HG03025 (cell line): ENCODE results near the gene PCCA.

ENCODE experiments used
- ATAC-seq: cut with Tn5 transposase; IDR thresholded peaks from one replicate; pipeline ENCODE4 v1.9.1; 2021; ENCODE audit warnings: mild to moderate bottlenecking, moderate library complexity; ENCODE audit not compliant: unreplicated experiment, low FRiP score

PCCA gene

DNA sequence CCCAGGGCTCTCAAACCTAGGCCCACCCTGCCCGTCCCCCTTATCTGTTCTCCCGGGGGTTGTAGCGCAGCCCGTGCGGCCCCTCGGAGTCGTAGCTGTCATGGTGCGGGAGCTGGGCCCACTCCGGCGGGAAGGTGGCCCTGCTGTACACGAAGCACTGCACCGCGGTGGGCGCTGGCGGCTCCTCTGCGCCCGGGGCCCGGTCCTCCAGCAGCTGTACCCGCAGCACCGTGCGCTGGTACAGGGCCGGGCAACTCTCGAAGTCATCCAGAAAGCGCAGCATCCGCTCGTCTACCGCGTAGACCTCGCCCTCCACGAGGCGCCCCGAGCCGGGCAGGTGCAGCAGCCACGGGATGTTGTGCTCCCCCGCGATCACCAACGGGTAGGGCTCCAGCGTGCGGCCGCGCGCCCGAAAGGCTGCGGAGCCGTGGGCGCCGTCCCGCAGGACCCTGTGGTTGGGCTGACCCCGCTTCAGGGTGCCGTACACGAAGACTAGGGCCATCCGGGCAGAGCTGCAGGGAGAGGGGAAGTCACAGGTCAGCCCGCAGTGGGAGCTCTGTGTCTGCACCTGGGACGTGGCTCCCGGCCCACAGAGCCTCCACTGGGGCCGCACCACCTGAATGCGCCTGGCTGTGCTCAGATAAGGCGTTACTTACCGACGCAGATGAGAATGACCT is 443.3 kb downstream of the PCCA start:
- ATAC-seq: no peak

DNA sequence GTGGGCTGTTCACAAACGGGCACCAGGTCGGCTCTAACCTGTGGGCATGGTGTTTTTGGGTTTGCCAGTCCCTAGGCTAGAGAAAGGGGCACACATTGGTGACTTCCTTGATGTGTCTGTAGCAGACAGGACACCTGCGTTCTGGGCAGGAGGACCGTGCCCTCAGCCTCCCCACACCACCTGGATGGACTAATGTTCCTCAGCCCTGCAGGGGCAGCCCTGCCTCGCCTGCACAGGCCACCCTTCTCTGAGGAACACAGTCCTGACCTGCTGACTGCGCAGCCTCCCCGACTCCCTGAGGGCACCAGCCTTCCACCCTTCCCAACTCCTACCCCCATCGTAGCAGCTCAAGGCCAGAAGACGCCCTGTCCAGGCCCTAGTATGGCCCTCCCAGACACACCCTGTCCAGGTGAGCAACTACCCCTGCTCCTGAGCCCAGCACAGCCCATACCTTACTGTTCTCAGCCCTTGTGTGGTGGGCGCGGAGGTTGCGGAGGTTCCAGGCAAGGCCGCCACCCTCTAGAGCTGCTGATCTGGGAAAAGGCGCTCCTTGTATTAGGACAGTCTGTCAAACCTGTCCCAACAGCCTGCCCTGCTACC is 444.0 kb downstream of the PCCA start:
- no peak for ATAC-seq

DNA sequence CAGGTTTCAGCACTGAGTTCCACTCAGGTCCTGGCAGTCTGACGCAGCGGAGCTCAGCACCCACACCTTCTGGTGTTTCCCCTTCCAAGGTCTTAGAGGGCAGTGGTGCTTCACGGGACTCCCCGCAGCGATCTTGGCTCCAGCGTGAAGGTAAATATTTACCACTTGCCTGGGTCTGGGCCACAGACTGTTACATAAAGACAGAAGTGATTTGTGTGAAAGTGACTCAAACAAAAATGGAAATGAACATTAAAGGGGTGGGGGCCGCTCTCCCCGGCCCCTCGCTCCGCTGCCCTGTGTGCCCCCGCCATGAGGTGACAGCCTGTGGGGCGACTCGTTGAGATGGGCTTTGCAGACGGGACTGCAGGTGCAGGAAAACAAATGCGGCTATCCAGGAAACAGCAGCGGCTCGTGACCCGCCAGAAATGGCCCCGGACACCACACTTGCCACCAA is 444.7 kb downstream of the PCCA start:
- no peak for ATAC-seq

DNA sequence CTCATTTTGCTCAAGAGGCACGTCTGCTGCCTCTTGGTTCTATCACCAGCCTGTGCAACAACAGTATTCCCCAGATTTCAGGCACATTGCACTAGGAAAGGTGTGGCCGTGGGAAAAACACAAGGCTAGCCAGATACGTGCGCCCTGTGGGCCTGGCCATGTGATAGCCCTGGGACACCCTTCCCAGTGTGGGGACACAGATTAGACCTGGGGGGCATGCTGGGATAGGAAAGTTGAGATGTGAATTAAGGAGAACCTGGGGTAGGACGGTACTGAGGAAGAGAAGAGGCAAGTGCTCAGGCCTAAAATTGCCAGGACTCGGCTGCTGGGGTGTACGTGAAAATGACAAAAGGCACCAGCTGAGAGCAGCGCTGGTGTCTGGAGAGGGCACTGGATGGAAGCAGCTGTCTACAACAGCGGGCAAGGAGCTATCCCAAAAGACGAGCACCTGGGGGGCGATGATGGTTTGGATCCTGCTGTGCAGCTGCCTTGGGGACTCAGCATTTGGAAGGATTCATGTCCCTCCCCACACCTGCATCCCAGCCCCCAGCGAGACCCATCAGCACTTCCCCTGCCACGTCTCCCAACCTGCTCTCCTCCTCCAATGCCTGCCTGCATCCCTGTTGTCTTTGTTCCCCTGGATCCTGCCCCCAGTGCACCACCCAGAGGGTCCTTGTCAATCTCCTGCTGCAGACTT is 445.4 kb downstream of the PCCA start:
- no peak for ATAC-seq

DNA sequence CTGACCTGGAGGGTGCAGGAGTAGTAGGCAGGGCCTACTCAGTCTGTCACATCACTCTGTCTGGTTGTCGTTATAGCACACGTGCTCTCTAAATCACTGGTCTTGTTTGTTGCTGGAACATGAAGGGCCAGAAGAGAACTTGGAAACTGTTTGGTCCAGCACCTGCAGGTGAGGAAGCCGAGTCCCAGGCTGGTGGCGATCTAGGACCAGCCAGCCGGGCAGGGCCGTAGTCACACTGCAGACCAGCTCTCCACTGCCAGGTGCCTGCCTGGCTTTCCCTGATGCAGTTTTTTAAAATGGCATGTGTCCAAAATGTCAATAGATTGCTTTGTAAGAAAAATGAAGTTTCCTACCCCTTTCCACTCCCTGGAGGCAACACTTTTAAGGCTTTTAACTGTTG is 446.0 kb downstream of the PCCA start:
- no peak for ATAC-seq

DNA sequence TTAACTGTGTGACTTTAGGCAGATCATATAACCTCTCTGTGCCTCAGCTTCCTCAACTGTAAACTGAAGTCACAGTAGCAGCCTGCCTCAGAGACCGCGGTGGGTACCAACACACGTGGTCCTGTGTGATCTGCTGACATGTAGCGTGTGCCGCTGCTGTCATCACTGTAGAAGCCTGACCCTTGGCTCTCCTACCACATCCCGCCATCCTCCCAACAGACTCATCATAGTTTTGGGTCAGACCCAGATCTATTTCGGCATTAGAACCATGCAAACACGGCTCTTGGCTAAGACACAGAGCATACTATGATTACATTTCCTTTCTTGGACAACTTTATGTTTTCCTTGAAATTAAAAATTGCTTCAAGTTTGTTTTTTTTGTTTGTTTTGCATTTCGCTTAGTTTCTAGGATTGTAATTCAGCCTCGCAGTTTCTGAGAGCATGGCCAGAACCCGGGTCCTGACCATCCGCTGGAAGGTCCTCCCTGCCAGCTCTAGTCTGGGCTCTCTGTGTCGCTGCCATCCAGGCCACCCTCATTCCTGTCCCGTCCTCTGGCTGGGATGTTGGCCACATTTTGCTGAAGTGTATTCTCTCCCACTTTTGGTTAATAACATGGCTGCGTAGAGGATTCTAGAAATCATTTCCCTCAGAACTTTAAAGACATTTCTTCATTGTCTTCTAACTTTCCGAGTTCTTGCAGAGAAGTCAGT is 446.7 kb downstream of the PCCA start:
- ATAC-seq: no peak

DNA sequence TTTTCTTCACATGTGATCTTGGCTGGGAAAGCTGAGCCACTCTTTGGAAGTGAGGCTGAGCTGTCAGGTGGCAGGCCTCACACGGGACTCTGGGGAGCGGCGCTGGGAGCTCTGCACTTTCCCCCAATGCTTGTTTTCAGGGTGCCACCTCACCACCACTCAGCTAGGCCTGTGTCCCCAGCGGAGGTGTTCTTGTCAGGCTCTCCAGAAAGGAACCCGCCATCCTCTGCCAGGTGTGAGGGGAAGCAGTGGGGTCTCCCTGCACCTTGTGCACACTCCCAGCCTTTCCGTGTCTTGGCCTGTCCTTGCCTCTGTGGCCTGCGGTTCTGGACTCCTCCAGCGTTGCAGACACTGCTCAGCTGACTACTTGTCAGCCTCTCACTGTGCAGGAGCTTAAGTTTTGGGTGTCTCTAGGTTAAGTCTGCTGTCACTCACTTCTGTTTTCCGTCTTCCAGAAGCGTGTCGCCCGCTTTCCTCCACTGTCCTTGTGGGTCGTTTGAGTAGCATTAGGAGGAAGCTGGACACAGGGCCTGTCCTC is 447.8 kb downstream of the PCCA start:
- no peak for ATAC-seq

DNA sequence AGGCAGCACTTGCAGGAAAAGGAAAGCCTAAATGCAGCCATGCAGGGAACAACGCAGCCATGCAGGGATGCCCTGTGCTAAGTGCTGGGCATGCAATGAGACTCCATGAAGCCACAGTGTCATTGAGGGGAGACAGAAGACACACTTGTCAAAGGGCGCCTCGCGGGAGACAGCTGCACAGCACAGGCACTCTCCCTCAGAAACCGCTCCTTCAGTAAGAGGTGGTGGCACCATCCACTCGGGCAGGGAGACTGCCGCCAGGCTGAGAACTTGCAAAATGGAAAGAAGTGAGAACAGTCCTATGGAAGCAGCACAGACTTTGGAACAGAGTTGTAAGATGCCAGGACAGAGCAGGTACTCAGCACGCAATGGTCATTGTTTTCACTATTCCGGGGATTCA is 448.6 kb downstream of the PCCA start:
- no peak for ATAC-seq

DNA sequence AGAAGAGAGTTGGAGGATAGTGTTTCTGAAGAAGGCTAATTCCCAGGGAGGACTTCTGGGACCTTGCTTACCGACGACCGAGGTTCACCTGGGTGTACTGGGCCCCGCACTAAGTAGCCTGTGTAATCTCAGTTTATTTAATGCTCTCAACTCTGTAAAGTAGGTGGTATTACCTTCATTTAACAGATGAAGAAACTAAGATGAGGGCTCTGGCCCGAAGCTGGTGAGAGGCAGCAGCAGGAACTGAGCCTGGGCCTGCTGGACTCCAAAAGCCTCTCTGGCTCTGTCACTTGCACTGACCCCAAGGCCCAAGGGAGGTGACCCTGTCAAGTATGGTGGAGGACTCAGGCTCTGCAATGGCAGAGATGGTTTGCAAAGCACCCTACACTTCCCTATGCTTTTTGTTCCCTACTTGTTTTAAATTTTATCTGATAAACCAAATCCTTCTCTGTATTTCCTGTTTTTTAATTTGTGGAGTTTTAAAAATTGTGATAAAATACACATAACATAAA is 449.1 kb downstream of the PCCA start:
- no peak for ATAC-seq

DNA sequence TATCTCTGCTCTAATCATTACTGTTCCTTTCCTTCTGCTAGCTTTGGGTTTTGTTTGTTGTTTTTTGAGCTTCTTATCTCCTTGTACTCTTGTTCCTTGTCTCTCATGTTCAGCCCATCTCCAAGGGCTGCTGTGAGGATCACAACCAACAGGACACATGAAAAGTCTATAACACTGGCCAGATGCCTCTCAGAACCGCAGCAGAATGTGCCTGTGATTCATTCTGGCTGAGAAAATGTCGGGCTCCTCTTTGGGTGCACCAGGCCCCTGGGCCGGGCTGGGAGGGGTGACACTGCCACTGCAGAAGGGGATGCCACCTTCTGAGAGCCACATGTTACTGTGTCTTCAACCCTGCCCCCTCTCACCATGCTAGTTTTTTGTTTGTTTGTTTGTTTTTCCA is 451.7 kb downstream of the PCCA start:
- ATAC-seq: no peak

DNA sequence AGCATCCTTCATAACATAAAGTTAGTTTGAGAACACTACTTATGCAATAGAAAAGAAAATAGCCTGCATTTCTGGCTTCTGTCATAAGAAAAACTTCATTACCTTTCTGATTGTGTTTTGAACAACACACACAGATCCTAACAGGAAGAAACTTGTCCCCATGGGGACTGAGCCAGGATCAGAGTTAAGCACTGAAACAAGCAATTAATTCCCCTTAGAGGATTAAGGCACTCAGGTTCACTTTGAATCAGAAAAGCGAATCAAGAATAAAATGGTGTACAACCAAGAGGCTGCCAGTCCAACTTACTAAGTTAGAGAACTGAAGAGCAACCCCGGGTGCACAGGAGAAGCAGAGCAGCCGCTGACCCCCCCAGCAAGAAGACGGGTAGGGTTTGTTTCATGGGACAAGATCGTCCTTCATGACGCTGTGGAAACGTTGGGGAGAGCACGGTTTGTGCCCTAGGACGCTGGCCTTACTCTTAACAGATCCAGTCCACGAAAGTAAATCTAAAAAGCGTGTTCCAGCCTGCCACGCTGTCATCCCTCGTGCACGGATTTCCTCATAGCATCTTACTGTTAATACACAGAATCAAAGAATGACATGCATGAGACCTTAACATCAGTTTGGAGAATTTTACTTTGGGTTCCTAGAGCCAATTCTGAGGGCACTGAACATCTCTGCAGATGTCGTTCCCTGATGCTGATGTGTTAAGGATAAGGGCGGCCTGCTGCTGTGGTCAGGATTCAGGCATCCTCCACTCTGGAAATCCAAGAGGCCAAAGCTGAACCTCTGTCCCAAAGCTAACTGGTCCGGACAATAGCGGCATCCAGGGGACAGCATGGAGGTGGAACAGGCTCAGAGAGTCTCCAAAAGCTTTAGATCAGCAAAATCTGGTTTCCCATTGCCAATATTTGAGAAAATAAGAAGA is 453.3 kb downstream of the PCCA start:
- ATAC-seq: no peak

DNA sequence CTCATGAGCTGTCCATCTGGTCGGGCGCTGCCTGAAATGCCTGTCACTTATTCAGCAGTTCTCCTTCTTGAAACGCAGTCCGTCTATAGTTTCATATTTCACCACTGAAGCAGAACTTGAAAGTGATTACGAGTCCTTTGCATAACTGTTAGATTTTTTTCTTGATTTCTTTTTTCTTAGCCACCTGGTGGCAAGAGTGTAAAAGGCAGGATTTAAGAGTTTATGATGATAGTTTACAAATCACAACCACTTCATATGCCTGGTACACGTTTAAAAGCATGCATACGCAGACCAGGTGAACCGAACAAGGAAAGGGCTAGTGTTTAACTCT is 453.9 kb downstream of the PCCA start:
- ATAC-seq: peak; percentile 92

DNA sequence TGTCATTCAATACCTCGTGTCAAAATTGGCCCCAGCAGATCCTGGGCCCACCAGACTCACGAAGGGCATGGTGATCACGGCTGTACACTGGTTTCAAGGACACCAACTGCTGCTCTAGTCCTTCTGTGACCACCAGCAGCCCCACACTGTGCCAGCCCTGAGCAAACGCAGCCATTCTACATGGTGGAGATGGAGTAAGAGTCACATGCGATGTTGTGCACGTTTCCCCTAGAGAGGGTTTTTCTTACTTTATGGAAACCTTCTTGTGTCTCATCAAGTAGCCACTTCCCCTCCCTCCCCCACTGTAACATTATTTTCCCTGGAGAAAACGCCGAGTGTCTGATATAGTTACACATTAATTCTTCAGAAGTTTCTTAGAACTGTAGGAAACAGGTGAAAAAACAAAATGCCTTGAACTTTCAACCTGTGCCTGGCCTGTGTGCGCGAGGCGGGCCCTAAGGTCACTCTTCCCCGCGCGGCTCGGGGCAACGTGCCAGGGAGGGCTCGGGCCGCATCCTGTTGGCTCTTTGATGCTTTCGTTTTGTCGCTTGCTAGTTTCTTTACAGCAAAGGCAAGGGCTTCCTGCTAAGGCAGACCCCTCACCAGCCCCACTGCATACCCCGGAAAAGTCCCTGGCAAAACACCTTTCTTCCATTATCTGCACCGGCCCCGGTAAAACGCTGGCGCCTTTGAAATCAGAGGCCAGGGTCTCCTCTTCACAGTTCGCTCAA is 455.1 kb downstream of the PCCA start:
- no peak for ATAC-seq

DNA sequence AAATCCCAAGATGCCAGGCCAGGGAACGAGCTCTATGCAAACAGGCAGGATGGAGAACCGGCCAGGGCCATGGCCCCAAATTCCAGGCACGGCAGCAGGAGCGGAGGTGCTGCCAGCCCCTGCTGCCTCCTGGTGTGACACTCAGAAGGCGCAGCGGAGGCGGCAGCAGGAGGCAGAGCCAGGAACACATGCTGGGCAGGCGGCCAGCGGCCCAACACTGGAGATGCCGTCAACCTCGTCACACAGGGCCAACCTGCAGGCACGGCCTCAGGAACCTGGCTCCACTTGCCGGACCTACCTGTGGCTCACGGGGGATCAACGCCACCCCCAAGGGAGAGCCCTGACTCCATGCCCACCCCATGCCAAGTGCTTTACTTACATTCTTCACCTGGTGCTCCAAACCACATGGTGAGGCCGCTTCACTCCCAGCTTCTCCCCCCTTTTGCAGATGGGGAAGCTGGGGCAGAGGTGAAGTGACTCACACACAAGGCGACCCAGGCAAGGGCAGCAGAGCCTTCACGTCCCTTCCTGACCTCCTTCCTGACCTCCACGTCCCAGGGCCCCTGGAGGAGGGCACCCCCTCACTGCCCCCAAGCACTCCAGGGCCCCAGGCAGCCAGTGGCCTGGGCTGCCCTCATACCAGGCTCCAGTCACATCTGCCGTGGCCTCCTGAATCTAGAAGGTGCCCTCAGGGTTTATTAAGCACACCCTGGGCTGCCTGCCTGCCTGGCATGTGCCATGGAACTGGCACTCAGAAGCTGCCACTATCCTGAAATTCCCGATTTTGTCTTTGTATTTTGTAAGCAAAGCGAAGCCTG is 456.2 kb downstream of the PCCA start:
- no peak for ATAC-seq

DNA sequence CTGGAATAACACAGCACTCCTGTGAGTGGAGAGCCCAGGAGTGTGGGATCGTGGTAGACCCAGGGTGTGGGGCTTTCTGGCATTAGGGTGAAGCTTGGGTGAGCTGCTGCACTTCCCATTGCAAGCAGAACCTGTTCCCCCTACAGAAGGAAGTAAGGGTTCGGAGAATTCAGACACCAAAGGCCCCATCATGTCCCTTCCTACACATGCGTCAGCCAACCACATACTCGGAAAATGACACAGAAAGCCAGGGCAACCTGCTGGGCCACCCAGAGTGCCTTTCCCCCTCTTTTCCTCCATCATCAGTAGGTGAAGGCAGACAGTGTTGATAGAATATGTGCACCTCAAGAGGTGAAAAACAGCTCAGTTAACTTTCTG is 456.8 kb downstream of the PCCA start:
- no peak for ATAC-seq

DNA sequence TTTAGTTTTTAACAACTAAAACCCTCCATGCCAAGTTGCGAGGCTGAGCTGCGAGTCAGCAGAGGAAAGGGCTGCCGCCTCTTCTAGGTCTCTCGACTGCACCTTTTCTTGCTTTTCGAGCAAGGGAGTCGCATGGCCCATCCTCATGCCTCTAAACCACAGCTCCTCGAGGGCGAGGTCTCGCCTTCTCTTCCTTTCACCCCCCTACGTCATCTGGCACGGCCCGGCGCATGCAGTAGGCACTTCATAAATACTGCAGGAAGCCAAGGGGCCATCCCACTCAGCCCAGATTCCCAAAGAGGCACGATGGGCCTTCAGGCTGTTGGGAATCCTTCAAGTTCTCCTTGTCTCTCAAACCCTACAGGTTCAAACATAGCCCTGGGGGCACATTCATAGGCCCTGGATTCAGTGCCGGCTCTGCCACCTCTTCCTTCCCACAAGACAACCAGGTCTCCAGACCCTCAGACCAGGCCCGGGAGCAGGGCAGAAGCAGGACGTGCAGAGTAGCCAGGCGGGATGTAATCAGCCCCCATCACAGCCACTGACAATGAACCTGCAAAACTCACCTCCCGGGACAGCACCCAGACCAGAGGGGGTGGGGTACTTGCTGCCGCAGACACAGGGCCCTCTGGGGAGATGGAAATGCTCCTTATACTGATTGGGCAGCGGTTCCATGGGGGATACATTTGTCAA is 458.0 kb downstream of the PCCA start:
- no peak for ATAC-seq

DNA sequence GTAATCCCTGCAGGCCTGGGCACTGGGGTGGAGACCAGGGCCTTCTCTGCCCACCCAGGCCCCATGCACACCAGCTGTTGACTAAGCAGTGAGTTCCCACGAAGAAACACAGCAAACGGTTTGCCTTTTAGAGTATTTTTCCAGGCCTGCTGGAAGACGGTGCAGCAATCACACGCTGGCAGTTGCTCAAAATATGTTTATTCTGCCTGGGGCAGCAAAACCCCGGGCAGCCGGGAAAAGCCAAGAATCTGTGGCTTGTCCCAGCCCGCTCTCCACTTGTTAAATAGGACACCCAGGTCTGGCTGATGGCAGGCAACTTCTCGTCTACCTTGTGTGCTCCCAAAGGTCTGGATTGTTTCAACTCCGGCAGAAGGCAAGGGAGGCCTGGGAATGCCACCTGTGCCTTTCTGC is 458.9 kb downstream of the PCCA start:
- ATAC-seq: no peak

DNA sequence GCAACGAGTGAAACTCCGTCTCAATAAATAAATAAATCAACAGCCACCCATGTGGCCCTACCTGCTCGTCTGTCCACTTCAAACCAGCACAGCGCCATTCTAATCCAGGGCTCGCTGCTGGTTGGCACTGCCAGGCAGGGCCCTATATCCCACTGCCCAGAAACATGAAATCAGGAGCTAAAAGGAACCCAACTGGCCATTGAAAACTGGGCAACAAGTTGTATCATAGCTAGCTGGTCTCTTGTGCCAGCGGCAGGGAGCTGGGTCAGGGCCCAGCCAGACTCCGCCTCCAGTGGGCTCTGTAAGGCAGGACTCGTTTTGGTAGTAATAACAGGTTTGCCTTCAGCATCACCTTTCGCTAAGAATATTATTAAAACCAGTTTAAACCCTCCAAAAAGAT is 460.4 kb downstream of the PCCA start:
- no peak for ATAC-seq
